Breast epithelium (tissue), 3 donors: Measurements from ENCODE around the gene KLHL22.

ENCODE experiments used
- CTCF ChIP-seq, 3 donors: fragments of 450-650 bp; IDR thresholded peaks; one replicate each; pipeline ENCODE4 v1.5.1; 2016 to 2017; ENCODE audit warnings: antibody characterized with exemption in 3 of 3, mild to moderate bottlenecking in 3 of 3, moderate library complexity in 3 of 3
- POLR2A ChIP-seq: fragments of 450-650 bp; IDR thresholded peaks from one replicate; pipeline ENCODE4 v1.6.1; 2016; ENCODE audit warnings: antibody characterized with exemption, mild to moderate bottlenecking, moderate library complexity

- TF ChIP-seq CTCF (IDR thresholded peaks at IDR 0.05), result no peak
- no peak for TF ChIP-seq POLR2A
Measured at GRCh38 chr22:20456722-20457076, 38.9 kb downstream of the KLHL22 start.
